ENCODE results near the gene GKAP1.

DNA sequence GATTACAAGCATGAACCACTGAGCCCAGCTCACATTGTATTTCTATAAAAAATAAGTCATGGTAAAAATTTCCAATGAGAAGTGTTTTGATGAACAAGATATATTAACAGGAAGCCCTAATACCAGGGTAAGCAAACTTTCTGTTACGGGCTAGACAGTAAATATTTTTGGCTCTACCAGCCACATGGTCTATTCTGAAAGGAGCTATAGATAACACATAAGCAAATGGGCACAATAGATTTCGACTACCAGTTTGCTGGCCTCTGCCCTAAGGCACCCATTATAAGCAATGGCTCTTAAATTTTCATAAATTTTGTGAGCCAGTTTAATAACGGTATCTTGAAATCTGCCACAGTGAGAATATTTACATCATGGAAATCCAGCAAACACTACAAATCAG lies 118.0 kb downstream of the GKAP1 start:
- TF ChIP-seq, protein P1, sequence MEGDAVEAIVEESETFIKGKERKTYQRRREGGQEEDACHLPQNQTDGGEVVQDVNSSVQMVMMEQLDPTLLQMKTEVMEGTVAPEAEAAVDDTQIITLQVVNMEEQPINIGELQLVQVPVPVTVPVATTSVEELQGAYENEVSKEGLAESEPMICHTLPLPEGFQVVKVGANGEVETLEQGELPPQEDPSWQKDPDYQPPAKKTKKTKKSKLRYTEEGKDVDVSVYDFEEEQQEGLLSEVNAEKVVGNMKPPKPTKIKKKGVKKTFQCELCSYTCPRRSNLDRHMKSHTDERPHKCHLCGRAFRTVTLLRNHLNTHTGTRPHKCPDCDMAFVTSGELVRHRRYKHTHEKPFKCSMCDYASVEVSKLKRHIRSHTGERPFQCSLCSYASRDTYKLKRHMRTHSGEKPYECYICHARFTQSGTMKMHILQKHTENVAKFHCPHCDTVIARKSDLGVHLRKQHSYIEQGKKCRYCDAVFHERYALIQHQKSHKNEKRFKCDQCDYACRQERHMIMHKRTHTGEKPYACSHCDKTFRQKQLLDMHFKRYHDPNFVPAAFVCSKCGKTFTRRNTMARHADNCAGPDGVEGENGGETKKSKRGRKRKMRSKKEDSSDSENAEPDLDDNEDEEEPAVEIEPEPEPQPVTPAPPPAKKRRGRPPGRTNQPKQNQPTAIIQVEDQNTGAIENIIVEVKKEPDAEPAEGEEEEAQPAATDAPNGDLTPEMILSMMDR (conservative IDR thresholded peaks at IDR 0.05), result no peak
- no peak for TF ChIP-seq ZFX (IDR thresholded peaks at IDR 0.05)

Data from C4-2B (cell line).